ENCODE measurements around the gene ASB5.
"Not testable (repeated sequence)": the region's sequence is repeated elsewhere in the genome, so short reads cannot be mapped to it uniquely, and the experiment has no call there.

The ASB5 gene

GRCh38 chr4:176226736-176227135, 42.3 kb downstream of the ASB5 start:
- DNase-seq (ENCODE audit: low read depth, low spot score): no peak
- CTCF ChIA-PET: no interaction called here

GRCh38 chr4:176223561-176223960, 45.5 kb downstream of the ASB5 start:
- no peak for DNase-seq (ENCODE audit: low read depth, low spot score)
- POLR2A ChIA-PET: no interaction called here

More at GRCh38 chr4:176226736-176227135, 42.3 kb downstream of the ASB5 start:
- TF ChIP-seq CTCF (IDR thresholded peaks at IDR 0.05; ENCODE audit: insufficient read depth, low read length, missing control alignments): no peak
- no peak overlapping the region for H3K4me3 ChIP-seq (ENCODE audit: low read depth, low read length)
- POLR2A ChIA-PET: no interaction called here

GRCh38 chr4:176222149-176222548, 46.9 kb downstream of the ASB5 start:
- DNase-seq (ENCODE audit: low read depth, low spot score): no peak
- H3K4me3 ChIP-seq (ENCODE audit: low read depth, low read length): no peak overlapping the region
- ChIA-PET POLR2A (no interaction called here), CTCF (no interaction called here)
- no peak for TF ChIP-seq CTCF (IDR thresholded peaks at IDR 0.05; ENCODE audit: insufficient read depth, low read length, missing control alignments)

More at GRCh38 chr4:176223561-176223960, 45.5 kb downstream of the ASB5 start:
- H3K4me3 ChIP-seq (ENCODE audit: low read depth, low read length): no peak overlapping the region
- CTCF ChIA-PET: no interaction called here
- TF ChIP-seq CTCF (IDR thresholded peaks at IDR 0.05; ENCODE audit: insufficient read depth, low read length, missing control alignments): no peak

GRCh38 chr4:176217510-176217909, 51.5 kb downstream of the ASB5 start:
- TF ChIP-seq CTCF (IDR thresholded peaks at IDR 0.05; ENCODE audit: insufficient read depth, low read length, missing control alignments): no peak
- ChIA-PET POLR2A (no interaction called here), CTCF (interaction anchor here (0.9 kb wide), 1 partner anchor 10 kb away, joined by 4 read pairs; no protein-coding TSS in a partner anchor)
- DNase-seq (ENCODE audit: low read depth, low spot score): no peak
- H3K4me3 ChIP-seq (ENCODE audit: low read depth, low read length): no peak overlapping the region

GRCh38 chr4:176212351-176212750, 56.7 kb downstream of the ASB5 start:
- CTCF ChIA-PET; DNase-seq (ENCODE audit: low read depth, low spot score); H3K4me3 ChIP-seq (ENCODE audit: low read depth, low read length); POLR2A ChIA-PET: not testable (repeated sequence)

- no peak for TF ChIP-seq CTCF (IDR thresholded peaks at IDR 0.05; ENCODE audit: insufficient read depth, low read length, missing control alignments)
- POLR2A ChIA-PET: no interaction called here
- H3K4me3 ChIP-seq (ENCODE audit: low read depth, low read length): no peak overlapping the region
- DNase-seq (ENCODE audit: low read depth, low spot score): no peak
- CTCF ChIA-PET: interaction anchor here (0.7 kb wide), 1 partner anchor 254 kb away, joined by 3 read pairs; no protein-coding TSS in a partner anchor
Observed at GRCh38 chr4:176210579-176211296, 58.3 kb downstream of the ASB5 start.

GRCh38 chr4:176210101-176210500, 58.9 kb downstream of the ASB5 start:
- CTCF ChIA-PET: interaction anchor here (0.8 kb wide), 1 partner anchor 10 kb away, joined by 3 read pairs; no protein-coding TSS in a partner anchor
- POLR2A ChIA-PET: no interaction called here
- DNase-seq (ENCODE audit: low read depth, low spot score): no peak
- no peak overlapping the region for H3K4me3 ChIP-seq (ENCODE audit: low read depth, low read length)
- no peak for TF ChIP-seq CTCF (IDR thresholded peaks at IDR 0.05; ENCODE audit: insufficient read depth, low read length, missing control alignments)
